ENCODE data around the gene ZNF804B.
"Not testable (repeated sequence)": the region's sequence is repeated elsewhere in the genome, so short reads cannot be mapped to it uniquely, and the experiment has no call there.

The ZNF804B gene

DNA sequence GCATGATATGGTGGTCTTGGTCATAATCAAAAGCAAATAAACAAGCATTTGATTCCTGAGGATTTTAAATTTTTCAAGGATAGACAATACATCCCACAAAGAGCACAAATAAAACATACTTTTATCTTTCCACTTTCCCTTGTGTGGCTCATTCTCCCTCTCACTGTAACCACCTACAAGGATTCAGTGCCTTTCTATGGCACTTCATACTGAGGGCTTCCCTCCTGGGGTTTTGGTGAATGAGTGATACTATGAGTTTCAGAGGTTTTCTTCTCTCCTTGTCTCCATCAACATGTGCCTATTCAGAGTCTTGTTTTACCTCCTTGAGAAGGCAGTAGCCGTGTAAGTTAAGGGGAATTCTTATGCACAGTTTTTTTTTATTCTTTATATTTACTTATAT is 332.1 kb downstream of the ZNF804B start:
- no peak for DNase-seq (ENCODE audit: low spot score)

DNA sequence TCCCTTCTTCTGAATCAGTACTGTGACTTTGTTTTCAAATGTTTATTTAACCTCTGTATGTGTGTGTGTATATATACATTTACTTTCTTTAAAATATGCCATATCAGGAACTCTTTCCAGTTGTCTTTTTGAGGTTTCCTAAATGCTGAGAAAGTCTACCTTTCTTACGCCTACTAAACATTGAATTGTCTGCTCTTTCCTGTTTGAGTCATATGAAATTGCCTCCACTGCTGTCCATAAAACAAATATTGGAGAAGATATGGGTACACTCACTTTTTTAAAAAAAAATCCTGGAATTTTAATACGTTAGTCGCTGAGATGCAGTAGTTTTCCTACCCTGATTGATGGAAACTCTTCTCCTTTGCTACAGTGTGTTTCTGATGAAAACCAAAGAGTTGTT is 334.8 kb downstream of the ZNF804B start:
- no peak for DNase-seq (ENCODE audit: low spot score)

DNA sequence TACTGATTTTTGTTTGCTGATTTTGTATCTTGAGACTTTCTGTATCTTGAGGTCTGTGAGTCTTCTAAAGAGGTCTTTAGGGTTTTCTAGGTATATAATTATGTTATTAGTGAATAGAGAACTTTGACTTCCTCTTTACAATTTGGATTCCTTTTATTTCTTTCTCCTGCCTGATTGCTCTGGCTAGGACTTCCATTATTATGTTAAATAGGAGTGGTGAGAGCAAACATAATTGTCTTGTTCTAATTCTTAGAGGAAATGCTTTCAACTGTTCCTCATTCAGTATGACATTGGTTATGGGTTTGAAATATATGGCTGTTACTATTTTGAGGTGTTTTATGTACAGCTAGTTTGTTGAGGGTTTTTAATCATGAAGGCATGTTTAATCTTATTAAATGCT is 344.1 kb downstream of the ZNF804B start:
- DNase-seq (ENCODE audit: low spot score), result no peak

DNA sequence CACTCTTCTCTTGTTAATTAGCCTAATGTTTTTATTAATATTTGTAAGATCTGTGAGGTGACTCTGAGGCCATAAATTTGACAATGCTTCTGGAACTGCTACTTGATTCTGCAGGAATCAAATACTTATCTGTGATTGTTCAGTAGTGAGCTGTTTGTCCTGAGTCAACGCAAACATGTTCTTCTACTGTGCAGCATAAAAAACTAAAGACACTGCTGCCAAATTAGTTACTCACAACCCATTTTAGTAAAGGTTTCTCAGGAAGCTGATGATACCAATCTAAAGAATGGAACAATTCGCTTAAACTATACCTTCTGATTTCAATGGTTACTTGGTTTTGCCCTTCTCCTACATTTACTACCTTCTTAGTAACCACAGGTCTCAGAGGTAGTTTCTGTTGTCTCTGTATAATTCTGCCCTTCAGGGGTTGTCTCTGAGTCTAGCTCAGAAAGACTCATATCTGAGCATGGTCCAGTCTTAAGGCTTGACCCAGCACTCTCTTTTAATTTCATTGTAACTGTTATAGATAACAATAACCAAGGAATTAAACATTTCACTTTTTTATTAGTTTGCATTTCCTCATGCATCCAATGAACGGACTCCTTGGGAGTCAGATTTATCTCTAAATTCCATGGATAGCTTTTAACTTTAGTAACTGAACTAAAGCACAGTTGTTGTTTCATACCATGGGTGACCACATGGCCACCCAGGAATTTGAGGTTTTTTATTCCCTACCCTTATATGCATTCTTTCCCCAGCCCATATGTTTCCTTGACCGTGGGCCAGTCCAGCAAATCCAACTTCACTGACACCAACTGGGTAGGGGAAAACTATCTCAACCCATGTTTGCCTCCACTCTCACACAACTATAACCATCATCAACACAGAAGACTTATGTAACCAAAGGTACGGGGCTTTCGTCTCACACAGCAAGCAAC is 345.5 kb downstream of the ZNF804B start:
- DNase-seq (ENCODE audit: low spot score), result no peak

DNA sequence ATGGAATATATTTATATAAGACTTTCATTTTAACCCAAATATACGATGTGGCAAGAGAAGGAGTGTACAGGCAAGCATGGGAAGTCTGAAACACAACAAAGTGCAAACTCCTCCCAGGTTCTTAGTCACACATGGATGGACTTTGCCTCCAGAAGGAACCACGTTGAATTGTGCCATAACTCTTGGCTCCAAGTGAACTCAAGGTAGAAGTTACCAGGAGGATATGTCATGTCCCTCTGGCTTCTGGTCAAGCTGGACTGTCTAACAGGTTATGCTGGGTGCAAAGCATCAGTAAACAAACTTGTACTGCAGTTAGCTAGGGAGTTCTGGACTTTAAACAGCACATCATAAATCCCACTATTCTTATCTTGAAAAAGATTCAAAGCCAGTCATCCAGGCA is 364.4 kb downstream of the ZNF804B start:
- no peak for DNase-seq (ENCODE audit: low spot score)

DNA sequence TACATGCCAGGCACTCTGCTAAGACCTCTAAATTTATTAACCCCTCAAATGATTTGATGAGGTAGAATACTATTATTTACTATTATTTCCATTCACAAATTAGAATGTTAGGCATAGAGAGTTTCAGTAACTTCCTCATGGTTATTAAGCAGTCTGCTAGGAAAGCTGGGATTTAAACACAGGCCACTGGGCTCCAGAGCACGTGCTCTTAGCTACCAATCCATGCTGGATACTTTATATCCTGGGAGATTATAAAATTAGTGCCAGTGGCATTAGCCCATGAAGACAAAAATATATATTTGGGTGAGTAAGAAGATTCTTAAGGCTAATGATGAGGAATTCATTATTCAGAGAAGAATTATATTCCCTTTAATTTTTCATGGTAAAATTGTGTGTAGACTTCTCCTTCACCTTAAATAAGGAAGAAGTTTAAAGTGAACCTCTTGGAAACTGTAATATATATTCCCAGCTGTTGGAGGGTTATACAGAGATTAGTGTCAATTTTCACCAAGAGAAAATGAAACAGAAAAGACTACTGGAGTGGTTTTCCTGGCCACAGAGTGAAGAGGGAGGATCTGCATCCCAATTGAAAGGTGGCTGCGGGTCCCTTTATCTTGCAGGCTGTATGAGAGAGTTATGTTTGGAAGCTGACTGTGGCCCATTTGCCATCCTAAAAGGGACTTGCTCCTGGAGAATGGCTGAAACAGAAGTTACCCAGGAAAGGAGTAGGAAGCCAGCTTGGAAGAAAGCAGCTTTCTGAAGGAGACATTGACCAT is 370.3 kb downstream of the ZNF804B start:
- DNase-seq (ENCODE audit: low spot score), result no peak

DNA sequence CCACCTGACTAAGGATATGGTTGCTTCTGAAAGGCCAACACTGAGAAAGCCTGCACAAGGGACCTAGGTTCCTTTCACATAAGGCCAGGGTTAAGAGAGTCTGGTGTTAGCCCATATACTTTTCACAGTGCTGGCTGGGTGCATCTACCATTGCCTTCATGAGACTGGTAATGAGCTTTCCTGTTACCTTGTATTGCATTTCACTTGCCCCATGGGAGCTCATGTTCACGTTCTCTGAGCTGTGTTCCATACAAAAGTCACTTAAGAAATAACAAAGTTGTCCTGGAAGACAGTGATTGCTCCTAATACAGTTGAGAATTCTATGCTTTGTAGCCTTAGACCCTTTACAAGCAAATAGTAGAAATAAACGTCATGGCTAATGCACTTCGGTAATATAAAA is 373.9 kb downstream of the ZNF804B start:
- DNase-seq (ENCODE audit: low spot score), result no peak

DNA sequence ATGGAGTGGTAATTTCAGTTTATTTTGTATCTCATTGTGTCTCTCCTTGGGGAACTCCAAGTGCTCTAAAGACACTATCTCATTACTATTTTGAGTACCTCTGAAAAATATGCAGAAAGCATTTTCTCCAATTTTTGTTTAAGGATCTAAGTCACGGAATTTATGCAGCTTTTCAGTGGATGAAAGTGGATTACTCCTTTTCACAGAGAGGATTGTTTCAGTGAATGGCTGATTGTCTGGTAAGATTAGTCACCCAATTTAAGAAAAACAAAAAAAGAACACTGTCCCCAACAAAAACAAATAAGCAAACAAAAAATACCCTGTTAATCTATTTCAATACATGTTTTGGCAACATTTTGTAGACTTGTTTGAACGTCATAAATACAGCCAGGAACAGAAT is 374.3 kb downstream of the ZNF804B start:
- no peak for DNase-seq (ENCODE audit: low spot score)

DNA sequence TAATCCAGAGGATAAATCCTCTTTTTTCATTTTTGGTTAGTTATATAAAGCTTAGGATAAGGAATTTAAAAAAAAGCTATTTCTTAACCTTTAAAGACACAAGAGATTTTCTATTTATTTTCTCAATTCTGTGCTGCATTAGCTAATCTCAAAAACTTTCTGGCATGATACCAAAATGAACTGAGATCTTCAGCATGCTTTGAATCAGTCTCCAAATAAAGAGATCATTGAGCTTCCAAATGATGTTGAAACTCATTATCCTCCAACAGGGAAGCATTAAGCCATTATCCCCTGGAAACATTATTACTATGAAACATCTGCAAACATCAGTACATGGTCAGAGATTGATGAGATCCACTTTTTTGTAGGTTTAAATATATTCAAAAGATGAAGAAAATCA is 386.3 kb downstream of the ZNF804B start:
- no peak for DNase-seq (ENCODE audit: low spot score)

DNA sequence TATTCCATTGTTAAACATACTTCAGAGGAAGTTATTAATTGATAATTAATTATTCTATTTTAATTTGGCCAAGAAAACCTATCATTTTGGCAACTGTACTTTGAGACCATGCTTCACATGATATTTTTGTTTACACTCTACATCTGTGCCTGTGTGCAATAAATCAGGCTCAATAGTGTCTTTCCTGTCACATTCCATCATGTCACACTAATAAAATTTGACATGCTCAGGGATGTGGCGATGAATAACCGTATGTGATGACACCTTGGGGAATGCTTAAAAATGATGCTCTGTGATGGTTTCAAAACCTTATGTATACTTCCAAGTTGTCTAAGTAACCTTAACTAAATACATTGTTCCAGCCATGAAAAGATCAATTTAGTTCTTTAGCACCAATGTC is 400.6 kb downstream of the ZNF804B start:
- no peak for DNase-seq (ENCODE audit: low spot score)

DNA sequence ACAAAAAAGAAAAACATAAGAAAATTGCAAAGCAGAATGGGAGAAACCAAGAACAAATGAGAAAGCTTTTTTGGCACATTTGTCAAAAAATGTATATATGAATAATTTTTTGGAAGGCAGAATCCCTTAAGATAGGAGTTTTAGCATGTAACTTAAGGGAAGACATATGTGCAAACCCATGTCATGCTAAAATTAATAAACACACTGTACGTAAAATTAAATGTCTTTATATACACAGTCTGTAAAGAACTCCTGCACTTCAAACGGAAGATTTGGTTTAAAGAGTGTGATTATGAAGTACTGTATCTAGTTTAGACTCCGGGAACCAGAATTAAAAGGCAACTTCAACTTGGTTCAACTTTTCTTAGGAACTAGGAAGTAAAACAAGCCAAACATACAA is 405.9 kb downstream of the ZNF804B start:
- no peak for DNase-seq (ENCODE audit: low spot score)

DNA sequence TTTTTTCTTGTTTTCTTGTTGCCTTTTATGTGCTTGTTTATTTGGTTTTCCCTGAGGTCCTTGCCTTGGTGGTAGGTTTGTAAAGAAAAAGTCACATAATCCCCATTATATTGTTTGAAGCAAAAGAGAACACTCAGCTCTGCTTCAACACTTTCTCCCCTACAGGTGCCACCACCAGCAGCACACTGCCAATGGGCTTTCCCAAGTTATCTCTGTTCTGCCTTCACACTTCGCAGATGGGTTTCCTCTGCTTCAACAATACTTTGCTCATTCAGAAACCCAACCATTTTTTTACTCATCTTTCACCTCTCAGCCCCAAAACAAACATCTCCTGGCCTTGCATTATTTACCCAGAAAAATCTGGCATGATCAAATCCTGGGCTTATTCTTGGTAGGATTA is 411.1 kb downstream of the ZNF804B start:
- DNase-seq (ENCODE audit: low spot score), result no peak

DNA sequence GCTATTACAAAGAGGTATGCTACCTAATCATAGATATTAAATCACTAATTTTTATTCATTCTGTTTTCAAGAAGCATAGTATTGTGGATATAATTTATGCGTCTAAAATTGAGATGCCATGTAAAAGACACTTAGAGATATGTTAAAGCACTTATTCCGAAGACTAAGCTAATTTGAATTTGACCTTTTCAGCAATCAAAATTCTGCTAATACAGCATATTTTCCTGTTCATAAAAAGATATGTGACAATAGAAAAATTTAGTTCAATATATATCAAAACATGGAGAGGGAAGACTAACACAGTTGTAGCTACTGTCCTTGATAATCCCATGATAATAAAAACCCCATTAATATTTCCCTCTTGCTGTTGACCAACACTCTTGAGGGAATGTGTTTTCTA is 422.6 kb downstream of the ZNF804B start:
- DNase-seq (ENCODE audit: low spot score), result no peak

DNA sequence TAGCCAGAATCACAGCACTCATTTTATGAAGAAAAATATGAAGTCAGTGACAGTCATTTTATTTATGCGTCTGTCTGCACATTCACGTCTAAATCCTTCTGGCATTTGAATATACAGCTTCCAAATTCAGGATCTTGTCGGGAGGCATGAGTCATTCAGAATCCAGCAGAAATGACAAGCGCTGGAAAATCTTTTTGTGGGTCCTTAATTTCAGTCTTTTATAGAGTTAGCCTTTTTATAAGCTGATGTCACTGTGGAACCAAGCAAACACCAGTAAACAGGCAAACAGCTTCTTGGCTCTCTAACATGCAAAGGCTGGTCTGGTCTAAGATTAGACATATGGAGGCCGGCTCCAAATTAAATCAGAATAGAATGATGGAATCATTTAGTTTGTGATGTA is 424.2 kb downstream of the ZNF804B start:
- no peak for DNase-seq (ENCODE audit: low spot score)

DNA sequence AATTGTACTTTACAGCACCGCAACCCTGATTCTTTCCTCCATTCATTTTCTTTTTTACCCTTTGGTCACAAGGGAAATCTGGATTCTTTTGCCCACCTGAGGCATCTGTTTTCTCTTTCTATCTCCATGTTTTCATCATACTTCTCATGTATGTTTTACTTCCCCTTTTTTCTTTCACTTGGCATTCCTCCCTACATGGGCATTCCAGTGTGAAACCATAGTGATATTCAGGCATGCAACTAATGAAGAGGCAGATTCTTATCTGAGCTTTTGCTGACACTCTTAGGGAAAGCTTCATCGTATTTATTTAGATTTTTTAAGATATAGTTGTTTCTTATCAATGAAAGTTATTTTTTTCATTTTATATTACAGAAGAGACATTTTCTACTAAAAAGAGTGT is 441.3 kb downstream of the ZNF804B start:
- no peak for DNase-seq (ENCODE audit: low spot score)

DNA sequence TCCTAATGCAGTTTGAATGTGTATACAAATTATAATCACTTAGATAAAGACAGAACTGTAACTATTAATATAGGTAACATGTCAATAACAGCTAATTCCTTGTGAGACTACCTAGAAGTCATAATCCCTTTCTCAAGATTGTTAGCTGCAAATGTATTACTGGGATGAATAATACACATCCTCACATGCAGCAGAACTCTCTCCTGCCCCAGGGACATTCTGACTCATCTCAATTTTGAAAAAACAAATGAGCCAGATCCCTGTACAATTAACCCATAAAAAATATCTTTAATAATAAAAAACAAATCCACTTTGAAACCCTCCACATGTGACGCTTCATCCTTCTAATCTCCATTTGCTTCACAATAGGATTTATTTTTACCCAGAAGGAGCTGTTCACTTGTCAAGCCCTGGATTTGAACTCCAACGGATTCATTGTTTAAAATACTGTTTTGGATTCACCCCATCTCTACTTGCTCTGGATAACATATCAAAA is 464.4 kb downstream of the ZNF804B start:
- DNase-seq (ENCODE audit: low spot score), result no peak

DNA sequence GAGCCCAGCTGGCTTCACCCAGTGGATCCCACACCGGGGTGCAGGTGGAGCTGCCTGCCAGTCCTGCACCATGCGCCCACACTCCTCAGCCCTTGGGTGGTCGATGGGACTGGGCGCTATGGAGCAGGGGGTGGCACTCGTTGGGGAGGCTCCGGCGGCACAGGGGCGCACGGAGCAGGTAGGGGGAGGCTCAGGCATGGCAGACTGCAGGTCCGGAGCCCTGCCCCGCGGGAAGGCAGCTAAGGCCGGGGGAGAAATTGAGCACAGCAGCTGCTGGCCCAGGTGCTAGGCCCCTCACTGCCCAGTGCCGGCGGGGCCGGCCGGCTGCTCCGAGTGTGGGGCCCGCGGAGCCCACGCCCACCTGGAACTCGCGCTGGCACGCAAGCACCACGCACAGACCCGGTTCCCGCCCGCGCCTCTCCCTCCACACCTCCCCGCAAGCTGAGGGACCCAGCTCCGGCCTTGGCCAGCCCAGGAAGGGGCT is 469.2 kb downstream of the ZNF804B start:
- not testable (repeated sequence) for DNase-seq (ENCODE audit: low spot score)

DNA sequence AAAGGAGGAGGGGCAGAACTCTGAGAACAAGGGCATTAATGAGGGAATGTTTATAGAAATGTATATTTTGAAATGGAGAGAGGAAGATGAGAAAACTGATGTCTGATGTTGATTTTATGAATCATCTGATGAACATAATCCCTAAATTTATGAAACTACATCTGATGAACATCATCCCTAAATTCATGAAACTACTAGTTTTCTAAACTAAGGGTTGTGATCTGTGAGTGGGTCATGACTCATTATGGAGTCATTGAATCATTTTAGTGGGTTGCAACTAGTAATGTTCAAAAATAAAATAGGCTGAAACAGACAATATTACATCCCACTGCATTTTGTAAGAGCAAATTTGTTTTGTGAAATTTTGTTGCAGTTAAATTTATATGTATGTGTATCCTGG is 478.7 kb downstream of the ZNF804B start:
- DNase-seq (ENCODE audit: low spot score), result peak; percentile 12

DNA sequence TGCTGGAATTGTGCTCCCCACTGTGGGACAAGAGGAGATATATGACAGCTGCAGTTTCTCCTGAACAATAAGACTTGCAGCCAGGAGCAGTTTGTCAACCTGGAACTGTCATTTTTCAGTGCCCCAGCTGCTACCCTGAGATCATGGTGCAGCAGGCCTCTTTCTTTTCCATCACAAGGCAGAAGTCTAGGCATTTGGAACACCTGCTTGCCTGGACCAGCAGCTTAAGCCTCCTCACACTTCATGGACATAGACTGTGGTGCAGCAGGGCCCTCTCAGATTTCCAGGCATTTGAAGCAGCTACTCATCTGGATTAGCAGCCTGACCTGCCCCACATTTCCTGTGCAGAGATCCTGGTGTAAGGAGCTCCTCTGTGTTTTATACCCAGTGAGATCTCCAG is 486.7 kb downstream of the ZNF804B start:
- no peak for DNase-seq (ENCODE audit: low spot score)

DNA sequence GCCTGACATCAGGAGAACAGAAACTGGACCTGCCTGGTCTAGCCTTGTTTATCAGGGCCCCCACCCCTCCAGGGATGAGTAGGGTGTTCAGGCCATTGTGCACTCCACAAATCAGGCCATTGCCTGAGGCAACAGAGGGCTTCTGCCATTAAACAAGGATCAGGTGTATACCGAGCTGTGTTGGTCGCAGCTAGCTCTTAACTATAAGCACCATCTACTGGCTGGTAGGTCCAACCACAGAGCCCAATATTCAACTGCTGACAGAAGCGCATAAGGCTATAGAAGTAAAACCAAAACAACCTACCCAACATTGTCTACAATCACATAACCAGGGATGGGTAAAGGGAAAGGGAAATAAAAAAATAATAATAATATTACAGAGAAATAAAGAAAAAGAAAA is 487.7 kb downstream of the ZNF804B start:
- no peak for DNase-seq (ENCODE audit: low spot score)

DNA sequence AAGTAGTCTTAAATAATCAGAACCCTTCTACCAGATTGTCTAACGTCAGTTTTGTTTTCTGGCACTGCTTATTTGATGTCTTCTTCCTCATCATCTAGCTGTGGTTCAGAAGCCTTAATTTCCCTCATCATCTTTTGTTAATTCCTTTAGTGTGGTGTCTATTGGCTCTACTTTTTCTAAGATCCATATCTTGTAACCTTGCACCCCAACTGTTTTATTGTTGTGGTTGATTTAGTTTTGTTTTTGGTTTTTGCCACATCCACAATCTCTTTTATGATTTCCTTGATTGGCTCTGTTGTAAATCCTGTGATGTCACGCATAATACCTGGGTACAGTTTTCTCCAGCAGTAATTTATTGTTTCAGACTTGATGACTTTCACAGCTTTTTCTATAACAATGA is 499.6 kb downstream of the ZNF804B start:
- DNase-seq (ENCODE audit: low spot score), result no peak

DNA sequence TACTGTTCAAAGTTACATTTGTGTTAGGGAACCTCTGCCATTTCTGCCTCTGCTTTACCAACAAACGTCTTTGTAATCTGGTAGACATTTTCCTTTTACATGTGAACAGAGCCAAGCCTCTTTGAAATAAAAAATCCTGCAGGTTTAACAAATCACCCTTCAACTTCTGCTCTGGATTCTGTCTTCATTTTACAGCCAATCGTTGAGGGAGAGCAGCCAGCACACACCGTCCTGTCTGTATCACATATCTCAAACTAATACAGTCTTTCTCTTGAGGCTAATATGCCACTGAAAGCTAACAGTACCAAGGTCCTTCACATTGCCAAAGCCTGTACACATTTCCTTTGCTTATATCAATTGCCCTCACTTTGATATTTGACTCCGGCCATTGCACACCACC is 504.6 kb downstream of the ZNF804B start:
- DNase-seq (ENCODE audit: low spot score), result no peak

DNA sequence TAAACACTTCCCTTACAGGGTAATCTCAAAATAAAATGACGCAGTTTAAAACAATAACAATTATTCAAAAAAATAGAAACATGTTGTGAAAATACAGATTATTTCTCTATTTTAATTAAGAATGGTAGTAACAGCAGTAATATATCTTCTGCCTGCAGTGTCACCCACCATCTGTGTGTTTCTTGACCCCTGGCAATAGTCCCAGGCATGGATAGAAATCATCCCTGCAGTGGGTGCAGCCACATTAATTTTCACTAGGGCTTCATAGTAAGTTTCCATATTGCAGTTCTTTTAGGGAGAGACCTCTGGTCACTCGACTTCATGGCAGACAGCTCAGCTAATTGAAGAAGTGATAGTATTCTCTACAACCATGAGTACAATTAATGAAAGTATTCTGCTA is 506.1 kb downstream of the ZNF804B start:
- DNase-seq (ENCODE audit: low spot score), result no peak

All from hepatic stellate cell (primary cell).